Raji (cell line): Measurements from ENCODE around the gene RPTOR.

Experiments used
- POLR2A ChIP-seq: IDR thresholded peaks from 2 replicates; pipeline ENCODE4 v1.6.1; 2011; ENCODE audit warnings: low read depth, low read length, control low read depth; ENCODE audit not compliant: insufficient read depth

Gene RPTOR

DNA sequence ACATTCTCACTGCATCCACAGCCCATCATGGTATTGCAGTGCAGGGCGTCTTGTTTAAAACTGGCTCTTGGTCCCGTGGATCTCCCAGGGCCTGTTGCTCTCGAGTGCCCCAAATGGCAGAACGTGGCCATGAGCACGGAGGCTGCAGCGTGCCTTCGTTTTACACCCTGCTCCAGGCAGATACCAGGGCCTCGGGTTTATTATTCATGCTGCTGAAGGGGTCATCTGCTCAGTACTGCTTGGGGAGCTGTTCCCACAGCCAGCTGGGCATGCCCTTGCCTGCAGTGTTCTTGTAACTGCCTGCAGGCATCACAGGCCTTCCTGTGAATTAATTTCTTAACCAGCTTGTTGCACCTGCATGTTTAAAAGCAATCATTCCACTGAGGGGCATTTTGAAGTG is 317.3 kb downstream of the RPTOR start:
- no peak for TF ChIP-seq POLR2A

DNA sequence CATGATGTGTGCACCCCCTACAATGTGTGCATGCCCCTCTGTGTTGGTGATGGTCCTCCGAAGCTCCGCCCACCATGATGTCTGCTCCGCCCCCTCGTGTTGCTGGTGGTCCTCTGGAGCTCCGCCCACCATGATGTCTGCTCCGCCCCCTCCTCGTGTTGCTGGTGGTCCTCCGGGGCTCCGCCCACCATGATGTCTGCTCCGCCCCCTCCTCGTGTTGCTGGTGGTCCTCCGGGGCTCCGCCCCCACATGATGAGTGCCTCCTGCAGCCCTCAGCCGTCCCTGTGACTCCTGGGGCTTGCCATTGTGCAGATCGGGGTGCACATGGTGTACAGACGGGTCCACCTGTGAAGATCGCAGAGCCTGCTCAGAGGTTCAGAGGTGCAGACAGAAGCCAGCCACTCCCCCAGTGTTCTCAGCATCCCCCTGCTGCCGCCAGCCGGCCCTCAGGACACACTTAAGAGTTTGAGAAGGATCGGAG is 317.9 kb downstream of the RPTOR start:
- TF ChIP-seq POLR2A = no peak

DNA sequence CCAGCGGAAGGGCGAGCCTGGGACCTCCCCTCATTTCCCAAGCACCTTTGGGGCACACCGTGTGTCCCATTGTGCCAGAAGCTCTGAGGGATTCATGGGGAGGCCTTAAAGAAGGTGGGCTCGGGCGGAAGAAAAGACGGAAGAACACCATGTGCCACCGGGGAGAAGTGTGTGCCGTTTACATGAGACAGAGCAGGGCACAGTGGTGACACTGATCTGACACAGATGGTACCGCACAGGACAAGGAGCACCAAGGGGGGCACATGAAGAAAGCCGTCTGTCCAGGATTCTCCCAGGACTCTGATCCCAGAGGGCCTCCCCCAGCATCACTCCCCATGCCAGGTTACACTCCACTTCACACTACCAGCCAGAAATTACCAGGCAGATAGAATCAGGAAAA is 318.3 kb downstream of the RPTOR start:
- TF ChIP-seq POLR2A = no peak

DNA sequence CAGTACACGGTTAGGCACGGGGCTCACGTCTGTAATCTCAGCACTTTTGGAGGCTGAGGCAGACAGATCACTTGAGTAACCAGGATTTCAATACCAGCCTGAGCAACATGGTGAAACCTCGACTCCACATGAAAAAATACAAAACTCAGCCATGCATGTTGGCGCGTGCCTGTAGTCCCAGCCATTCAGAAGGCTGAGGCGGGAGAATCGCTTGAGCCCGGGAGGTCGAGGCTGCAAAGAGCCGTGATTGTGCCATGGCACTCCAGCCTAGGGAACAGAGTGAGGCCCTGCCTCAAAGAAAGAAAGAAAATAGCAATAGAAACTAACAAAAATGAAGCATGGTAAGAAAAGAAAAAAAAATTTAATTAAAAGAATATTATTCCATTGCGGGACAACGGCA is 319.0 kb downstream of the RPTOR start:
- TF ChIP-seq POLR2A = no peak

DNA sequence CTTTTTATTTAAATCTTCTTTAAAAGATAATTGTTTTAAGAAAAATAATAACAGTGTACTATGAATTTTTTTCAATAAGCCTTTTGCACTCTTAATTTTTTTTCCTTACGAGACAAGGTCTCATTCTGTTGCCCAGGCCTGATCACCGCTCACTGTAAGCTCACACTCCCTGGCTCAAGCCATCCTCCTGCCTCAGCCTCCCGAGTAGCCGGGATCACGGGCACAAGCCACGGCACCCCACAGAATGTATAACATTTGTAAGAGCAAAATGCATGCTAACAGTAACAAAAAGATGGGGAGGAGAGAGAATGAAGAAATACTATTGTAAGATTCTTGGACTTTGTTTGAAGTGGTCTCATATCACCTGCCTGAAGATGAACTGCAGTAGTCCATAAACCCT is 320.1 kb downstream of the RPTOR start:
- no peak for TF ChIP-seq POLR2A

DNA sequence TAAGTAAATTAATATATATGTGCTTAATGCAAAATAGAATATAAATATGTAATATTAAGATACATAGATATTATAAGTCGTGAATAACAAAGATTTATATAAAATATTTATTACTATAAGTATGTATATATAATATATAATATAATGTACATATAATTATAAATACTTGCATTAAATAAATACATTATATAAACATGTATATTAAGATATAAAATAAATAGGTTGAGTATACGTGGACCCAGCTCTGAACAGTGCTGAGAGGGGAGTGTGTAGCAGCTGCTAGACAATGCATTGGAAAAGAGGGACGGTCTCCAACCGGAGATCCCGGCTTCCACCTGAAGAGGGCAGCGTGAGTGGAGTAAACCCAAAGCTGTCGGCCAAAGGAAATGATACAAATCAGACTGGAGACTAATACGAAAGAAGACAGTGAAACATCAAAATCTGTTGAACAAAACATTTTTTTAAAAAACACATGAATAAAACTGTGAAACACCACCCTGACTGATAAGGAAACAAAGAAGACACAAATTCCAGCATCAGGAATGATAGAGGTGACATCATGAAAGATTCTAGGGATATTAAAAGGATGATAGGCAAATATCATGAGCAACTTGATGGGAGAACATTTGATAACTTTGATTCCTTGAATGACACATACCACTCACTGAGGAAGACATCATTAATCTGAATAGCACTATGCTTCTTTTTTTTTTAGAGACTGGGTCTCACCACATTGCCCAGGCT is 321.6 kb downstream of the RPTOR start:
- TF ChIP-seq POLR2A = no peak

DNA sequence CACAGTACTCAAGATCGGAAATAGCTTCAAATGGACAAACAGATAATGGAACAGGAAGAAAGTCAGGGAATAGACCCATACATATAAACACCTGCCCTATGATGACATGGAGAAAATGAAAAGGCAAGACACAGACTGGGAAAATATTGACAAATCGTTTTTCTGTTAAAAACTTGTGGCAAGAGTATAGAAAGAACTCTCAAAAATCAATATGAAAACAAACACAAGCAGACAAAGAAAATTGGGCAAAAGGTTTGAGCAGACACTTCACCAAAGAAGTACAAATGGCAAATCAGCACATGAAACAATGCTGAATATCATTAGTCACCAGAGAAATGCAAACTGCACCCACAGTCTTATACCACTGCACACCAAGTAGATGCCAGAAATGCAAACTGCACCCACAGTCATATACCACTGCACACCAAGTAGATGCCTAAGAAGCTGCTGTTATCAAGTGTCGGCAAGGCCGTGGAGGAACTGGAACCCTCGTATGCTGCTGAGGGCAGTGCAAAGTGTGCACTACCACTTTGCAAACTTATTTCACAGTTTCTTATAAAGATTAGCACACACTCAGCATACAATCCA is 323.5 kb downstream of the RPTOR start:
- no peak for TF ChIP-seq POLR2A

DNA sequence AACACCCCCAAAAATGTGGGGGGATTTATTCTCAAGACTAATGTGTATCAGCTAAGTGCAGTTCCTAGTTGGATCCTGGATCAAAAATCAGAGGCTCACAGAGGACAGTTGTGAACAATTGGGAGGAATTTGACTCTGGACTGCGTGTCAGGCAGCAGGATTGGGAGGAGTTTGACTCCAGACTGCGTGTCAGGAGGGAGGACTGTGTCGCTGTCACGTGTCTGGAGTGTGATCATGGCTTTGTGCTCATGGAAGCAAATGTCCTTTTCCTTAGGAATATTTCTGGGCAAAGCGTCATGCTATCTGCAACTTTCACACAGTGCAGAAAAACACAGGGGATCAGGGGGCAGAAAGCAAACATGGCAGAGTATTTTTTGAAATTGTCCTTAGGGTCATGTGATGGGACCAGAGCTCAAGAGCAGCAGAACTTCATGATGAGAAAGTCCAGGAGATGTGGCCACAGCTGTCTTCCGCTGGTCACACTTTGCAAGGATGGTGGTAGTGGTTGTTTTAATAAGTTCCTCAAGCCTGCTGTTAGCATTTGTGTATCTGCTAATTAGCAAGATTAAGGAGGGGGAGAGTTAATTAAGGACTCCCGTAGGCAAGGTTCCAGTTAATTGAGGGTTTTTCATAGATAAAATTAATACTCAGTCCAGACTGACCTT is 325.0 kb downstream of the RPTOR start:
- TF ChIP-seq POLR2A = no peak

DNA sequence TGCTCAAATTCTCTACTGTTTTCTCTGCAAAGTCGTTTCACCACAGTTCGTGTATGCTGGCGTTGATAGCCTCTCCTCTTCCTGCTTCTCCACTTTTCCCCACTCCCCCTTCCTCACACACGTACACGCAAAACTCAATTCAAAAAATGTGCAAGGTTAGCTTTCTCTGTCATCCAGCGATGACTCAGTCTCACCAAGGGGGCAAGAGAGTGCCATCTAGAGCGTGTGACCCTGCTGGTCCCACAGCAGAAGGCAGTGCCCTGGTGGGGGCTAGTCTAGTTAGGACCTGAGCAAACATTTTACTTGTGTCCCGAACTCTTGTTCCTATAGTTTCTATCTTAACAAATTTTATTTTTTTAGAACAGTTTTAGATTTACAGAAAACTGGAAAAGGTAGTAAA is 325.8 kb downstream of the RPTOR start:
- no peak for TF ChIP-seq POLR2A

DNA sequence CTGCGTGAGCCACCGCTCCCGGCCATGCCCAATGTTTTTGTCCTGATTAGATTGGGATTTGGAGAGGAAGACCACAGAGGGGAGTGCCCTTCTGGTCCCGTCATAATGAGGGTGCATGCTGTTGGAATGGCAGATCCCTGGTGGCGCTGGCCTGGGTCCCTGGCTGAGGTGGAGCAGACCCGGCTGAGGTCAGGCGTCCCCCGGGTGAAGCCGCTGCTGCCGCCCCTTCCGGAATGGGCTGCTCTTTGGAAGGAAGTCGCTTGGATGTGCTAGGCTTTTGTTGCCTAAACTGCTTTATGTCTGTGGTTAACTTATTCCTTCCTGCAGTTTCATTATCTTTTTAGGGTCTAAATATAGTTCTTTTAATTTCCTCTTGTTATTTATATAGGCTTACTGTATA is 326.7 kb downstream of the RPTOR start:
- no peak for TF ChIP-seq POLR2A

DNA sequence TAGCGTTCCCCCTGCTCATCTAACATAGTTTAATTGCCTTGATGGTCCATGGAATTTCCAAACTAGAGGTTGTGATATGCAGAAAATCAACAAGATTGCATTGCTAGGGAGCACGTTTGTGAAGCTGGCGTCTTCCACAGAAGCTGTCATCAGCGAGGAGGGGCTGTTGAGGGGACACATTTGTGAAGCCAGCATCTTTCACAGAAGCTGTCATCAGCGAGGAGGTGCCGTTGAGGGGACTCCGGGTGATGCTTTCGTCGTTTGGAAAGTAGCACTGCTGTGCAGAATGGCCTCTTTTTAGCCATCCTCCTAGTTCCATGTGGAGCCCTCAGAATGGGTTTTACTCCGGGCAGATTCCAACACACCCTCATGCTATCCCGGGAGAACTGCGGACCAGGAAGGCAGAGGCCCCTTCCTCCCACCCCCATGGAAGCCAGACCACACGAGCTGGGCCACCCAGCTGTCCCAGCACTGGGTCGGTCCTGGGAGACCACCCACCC is 327.4 kb downstream of the RPTOR start:
- no peak for TF ChIP-seq POLR2A

DNA sequence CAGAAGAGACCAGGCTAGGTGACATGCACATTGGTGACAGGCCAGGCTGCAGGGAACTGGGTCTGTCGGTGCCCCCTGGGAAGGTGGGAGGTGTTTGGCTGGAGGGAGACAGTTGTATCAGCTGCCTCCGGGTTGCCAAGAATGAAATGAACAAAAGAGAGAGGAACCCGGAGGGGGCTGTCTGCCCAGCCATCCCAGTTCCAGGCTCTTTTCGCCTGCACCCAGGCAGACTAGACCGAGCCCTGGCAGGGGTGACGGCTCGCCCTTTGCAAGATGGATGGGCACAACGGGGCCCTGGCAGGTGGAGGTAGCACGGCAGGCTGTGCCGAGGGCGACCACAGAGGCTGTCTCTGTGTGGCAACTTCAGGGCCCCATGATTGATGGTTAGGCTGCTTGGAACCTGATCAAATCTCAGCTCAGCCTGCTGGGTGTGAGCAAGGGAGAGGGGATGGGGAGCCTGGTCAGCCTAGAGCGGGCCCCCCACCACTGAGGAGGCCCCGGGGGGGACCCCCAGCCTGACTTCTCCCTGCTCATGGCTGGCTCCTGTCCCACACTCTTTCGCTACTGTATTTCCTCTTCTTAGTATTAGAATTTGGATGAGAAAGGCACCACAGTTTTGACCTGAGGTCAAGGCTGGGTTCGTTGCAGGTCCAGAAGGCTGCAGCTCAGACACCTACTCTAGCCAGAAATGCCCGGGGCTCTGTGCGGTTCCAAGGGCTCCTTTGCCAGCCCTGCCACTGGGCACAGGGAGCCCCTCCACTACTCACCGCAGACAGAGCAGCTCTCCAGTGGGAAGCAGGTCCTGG is 328.1 kb downstream of the RPTOR start:
- no peak for TF ChIP-seq POLR2A

DNA sequence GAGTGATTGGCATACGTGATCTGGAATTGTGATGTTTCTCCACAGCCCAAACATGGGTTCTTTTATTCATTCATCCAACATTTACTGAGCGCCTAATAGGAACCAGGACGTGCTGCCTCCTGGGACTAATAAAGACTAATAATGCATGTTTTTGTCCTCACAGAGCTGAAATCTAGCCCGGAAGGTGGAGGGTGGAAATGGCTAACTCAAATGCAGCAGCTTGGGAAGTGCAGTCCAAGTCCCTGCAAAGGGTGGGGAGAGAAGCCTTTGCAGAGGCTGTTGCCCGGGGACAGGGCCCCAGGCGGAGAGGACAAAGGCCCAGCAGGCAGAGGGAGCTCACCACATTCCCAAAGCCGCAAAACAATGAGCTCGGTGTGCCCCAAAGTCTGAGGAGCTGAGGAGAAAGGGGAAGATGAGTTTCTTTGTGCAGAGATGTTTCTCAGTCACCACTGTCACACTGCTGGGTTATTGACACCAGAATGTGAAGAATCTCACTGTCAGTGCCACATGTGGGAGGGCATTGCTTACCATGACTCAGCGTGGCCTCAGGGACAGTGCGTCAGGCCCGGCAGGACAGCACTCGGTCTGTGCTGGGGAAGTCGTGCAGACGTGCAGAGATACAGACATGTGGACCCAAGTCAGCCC is 328.8 kb downstream of the RPTOR start:
- no peak for TF ChIP-seq POLR2A

DNA sequence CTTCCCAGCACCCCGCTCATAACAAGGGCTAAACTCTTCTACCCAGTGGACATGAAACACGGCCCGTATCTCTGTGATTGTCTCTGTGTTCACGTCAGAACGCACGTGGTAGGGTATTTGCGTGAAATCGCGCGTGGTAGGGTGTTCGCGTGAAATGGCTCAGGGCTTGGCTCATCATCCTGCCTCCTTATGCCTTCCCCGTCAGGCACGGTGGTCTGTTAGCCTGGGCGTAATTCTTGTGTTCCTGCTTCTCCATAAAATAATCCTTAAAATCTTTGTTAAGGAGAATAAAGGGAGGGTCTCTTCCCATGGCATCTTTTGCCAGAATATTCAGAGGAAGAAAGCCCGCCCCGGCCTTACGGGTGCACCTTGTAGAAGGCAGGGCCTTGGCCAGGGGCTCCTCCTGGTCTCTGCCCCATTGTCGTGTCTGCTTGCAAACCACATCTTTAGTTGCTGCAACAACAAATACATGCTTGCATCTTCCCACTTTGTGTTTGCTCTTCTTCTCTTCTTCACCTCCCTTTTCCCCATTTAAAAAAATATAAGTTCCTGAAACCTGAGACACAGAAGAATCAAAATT is 330.3 kb downstream of the RPTOR start:
- TF ChIP-seq POLR2A = no peak
